Measurements from ENCODE around the gene ZNHIT6. TPM values are rescaled to one million over a fixed set of nuclear protein-coding genes. Genes with fewer than 3 reads are reported as not detected.

The ZNHIT6 gene
- polyA plus RNA-seq, 1 of the 3 experiments (the other 2 are of a cell fraction): 7.7 TPM

GRCh38 chr1:85660541-85660940, 47.7 kb downstream of the ZNHIT6 start:
- H3K27me3 ChIP-seq (ENCODE audit: insufficient read depth): no peaks in the 10 kb centered on the region
- H3K4me1 ChIP-seq (ENCODE audit: control insufficient read depth in 1 of 2, insufficient read depth in 2 of 2, low read depth in 1 of 2, low read length in 1 of 2): peaks cover 0 to 8% of the 10 kb centered on the region in 2 experiments; a peak in 2 of 4 replicates
- peaks cover 11 to 24% of the 10 kb centered on the region in 2 experiments for H3K36me3 ChIP-seq (replicated peaks in 1 of 2; ENCODE audit: control insufficient read depth in 1 of 2, insufficient read depth in 2 of 2, low read length in 1 of 2)
- H3F3A ChIP-seq (replicated peaks; ENCODE audit: insufficient read depth): peaks cover 6% of the 10 kb centered on the region
- no peak overlapping the region for H3K4me3 ChIP-seq (ENCODE audit: low read depth in 2 of 2, low read length in 1 of 2)
- no peak overlapping the region for H2AFZ ChIP-seq (ENCODE audit: low read depth)
- CTCF ChIA-PET: no interaction called here
- POLR2A ChIA-PET: no interaction called here
- H3K9ac ChIP-seq: no peak overlapping the region
- H3K27ac ChIP-seq (ENCODE audit: low read depth in 2 of 2, low read length in 1 of 2): no peak overlapping the region
- no peaks in the 10 kb centered on the region for H3K9me3 ChIP-seq
- TF ChIP-seq TAF1 (IDR thresholded peaks at IDR 0.05; ENCODE audit: borderline replicate concordance, low read depth, low read length): no peak
- no peak for TF ChIP-seq RCOR1 (IDR thresholded peaks at IDR 0.05; ENCODE audit: low read length)
- TF ChIP-seq TEAD4 (IDR thresholded peaks at IDR 0.05; ENCODE audit: borderline replicate concordance, insufficient read depth): no peak
- TF ChIP-seq EZH2phosphoT487 (IDR thresholded peaks at IDR 0.05; ENCODE audit: borderline replicate concordance, low read depth): no peak
- DNase-seq: no peak
- no peaks in the 10 kb centered on the region for H3K9me2 ChIP-seq
- H3K79me2 ChIP-seq (ENCODE audit: insufficient read depth): no peaks in the 10 kb centered on the region
- no peaks in the 10 kb centered on the region for H4K20me1 ChIP-seq (ENCODE audit: insufficient read depth)
- no peak overlapping the region for H3K4me2 ChIP-seq

GRCh38 chr1:85659174-85659573, 49.1 kb downstream of the ZNHIT6 start:
- TF ChIP-seq RXRA (IDR thresholded peaks at IDR 0.05; ENCODE audit: borderline replicate concordance, low read depth) (no peak), NFIC (IDR thresholded peaks at IDR 0.05; ENCODE audit: borderline replicate concordance) (no peak), CTCF (IDR thresholded peaks at IDR 0.05) (no peak), MEF2A (IDR thresholded peaks at IDR 0.05; ENCODE audit: borderline replicate concordance, low read depth) (no peak), GABPA (IDR thresholded peaks at IDR 0.05; ENCODE audit: low read depth) (no peak), ZBTB33 (IDR thresholded peaks at IDR 0.05; ENCODE audit: borderline replicate concordance, low read depth) (no peak), USF1 (IDR thresholded peaks at IDR 0.05; ENCODE audit: borderline replicate concordance, low read depth) (no peak), RAD21 (IDR thresholded peaks at IDR 0.05; ENCODE audit: low read length) (no peak), TEAD4 (IDR thresholded peaks at IDR 0.05; ENCODE audit: borderline replicate concordance, insufficient read depth) (no peak), MXI1 (IDR thresholded peaks at IDR 0.05; ENCODE audit: low read depth, low read length) (no peak), YY1 (IDR thresholded peaks at IDR 0.05; ENCODE audit: low read depth) (no peak), FOSL2 (IDR thresholded peaks at IDR 0.05; ENCODE audit: borderline replicate concordance, low read depth) (no peak), NRF1 (IDR thresholded peaks at IDR 0.05; ENCODE audit: low read depth, low read length) (no peak), RFX5 (IDR thresholded peaks at IDR 0.05; ENCODE audit: low read length) (no peak), POLR2AphosphoS5 (IDR thresholded peaks at IDR 0.05; ENCODE audit: low read depth, low read length) (no peak), RCOR1 (IDR thresholded peaks at IDR 0.05; ENCODE audit: low read length) (no peak), IRF3 (IDR thresholded peaks at IDR 0.05; ENCODE audit: low read depth, low read length) (no peak), EZH2phosphoT487 (IDR thresholded peaks at IDR 0.05; ENCODE audit: borderline replicate concordance, low read depth) (no peak), ELF1 (IDR thresholded peaks at IDR 0.05) (no peak)
- TF ChIP-seq, protein P1, sequence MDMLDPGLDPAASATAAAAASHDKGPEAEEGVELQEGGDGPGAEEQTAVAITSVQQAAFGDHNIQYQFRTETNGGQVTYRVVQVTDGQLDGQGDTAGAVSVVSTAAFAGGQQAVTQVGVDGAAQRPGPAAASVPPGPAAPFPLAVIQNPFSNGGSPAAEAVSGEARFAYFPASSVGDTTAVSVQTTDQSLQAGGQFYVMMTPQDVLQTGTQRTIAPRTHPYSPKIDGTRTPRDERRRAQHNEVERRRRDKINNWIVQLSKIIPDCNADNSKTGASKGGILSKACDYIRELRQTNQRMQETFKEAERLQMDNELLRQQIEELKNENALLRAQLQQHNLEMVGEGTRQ (IDR thresholded peaks at IDR 0.05; ENCODE audit: borderline replicate concordance, low read depth, low read length): no peak
- DNase-seq: no peak
- H3K4me1 ChIP-seq (ENCODE audit: control insufficient read depth in 1 of 2, insufficient read depth in 2 of 2, low read depth in 1 of 2, low read length in 1 of 2): peaks cover 0 to 8% of the 10 kb centered on the region in 2 experiments; a peak in 2 of 4 replicates
- no peaks in the 10 kb centered on the region for H4K20me1 ChIP-seq (ENCODE audit: insufficient read depth)
- H3K27ac ChIP-seq (ENCODE audit: low read depth in 2 of 2, low read length in 1 of 2): no peak overlapping the region
- no peaks in the 10 kb centered on the region for H3K9me2 ChIP-seq
- H3K4me2 ChIP-seq: no peak overlapping the region
- H3K4me3 ChIP-seq (ENCODE audit: low read depth in 2 of 2, low read length in 1 of 2): no peak overlapping the region
- WGBS (ENCODE audit: low lambda C conversion rate): 95% methylated on average over 1 of the region's 1 CpG
- no peak overlapping the region for H3K9ac ChIP-seq
- POLR2A ChIA-PET: no interaction called here
- no peak overlapping the region for H2AFZ ChIP-seq (ENCODE audit: low read depth)
- peaks cover 11 to 17% of the 10 kb centered on the region in 2 experiments for H3K36me3 ChIP-seq (replicated peaks in 1 of 2; ENCODE audit: control insufficient read depth in 1 of 2, insufficient read depth in 2 of 2, low read length in 1 of 2)
- CTCF ChIA-PET: interaction anchor here (1.8 kb wide), 1 partner anchor 351 kb away, joined by 8 read pairs; no protein-coding TSS in a partner anchor
- no peaks in the 10 kb centered on the region for H3K27me3 ChIP-seq (ENCODE audit: insufficient read depth)
- no peaks in the 10 kb centered on the region for H3K79me2 ChIP-seq (ENCODE audit: insufficient read depth)
- H3K9me3 ChIP-seq: no peaks in the 10 kb centered on the region
- peaks cover 6% of the 10 kb centered on the region for H3F3A ChIP-seq (replicated peaks; ENCODE audit: insufficient read depth)

Data from SK-N-SH (cell line).